Measurements from ENCODE around the gene UROC1.

DNA sequence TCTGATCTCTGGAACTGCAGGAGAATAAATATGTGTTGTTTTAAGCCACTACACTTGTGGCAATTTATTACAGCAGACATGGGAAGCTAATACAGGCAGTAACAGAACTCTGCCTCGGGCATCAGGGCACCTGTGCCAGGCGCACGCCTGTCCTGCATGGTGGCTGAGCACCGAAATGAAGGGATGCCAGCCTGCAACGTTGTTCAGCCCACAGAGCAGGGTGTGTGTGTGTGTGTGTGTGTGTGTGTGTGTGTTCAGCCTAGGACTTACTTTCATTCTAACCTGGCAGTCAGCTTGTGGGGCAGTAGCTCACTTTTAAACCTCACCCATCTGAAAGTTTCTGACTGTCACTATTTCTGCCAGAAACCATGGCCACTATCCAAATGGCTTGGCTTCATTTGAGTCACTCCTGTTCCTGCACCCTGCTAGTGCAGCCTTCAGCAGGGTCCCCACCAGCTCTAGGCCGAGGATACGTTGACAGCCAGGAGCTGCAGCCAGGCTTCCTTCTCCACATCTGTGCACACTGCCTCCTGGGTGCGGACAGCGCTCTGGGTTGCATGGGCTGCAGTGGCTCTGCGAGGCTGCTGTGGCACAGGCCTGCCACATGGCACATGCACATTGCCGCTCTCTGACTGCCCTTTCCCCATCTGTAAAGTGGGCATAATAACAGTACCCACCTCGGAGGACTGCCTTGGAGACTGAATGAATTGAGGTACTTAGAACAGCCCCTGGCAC is 4.5 kb downstream of the UROC1 start:
- TF ChIP-seq, protein P1, sequence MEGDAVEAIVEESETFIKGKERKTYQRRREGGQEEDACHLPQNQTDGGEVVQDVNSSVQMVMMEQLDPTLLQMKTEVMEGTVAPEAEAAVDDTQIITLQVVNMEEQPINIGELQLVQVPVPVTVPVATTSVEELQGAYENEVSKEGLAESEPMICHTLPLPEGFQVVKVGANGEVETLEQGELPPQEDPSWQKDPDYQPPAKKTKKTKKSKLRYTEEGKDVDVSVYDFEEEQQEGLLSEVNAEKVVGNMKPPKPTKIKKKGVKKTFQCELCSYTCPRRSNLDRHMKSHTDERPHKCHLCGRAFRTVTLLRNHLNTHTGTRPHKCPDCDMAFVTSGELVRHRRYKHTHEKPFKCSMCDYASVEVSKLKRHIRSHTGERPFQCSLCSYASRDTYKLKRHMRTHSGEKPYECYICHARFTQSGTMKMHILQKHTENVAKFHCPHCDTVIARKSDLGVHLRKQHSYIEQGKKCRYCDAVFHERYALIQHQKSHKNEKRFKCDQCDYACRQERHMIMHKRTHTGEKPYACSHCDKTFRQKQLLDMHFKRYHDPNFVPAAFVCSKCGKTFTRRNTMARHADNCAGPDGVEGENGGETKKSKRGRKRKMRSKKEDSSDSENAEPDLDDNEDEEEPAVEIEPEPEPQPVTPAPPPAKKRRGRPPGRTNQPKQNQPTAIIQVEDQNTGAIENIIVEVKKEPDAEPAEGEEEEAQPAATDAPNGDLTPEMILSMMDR (IDR thresholded peaks at IDR 0.05), result no peak
- no peak for TF ChIP-seq POLR2AphosphoS5 (IDR thresholded peaks at IDR 0.05)
